Left hindlimb (tissue), 1 donor: ENCODE results near the gene LCK.

Experiments used
- DNase-seq: peaks from one replicate; pipeline ENCODE4 v3.0.0-alpha.2; 2018

The LCK gene

GRCh38 chr1:32329931-32330466, 78.9 kb downstream of the LCK start:
- DNase-seq, result no peak

DNA sequence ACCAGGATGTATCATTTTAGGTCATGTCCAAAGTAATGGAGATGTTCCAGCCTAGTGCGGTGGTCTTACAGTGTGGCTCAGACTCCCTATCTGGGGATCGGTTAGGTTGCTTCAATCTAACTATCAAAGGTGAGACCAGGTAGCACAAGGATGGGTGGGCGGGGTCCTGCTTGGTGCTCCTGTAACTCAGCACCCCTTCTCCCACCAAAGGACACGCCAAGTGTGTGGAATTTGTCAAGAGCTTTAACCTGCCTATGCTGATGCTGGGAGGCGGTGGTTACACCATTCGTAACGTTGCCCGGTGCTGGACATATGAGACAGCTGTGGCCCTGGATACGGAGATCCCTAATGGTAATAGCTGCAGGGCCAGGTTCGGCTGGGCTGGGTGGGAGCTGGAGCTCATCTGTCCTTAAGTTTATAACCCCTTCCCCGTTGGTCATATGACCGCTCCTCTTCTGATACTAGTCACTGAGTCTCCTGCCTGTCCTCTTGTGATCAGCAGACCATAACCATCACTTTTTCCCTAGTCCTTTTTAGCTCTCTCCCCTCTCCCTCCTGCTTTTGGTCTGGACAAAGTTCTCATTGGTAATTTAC, 79.6 kb downstream of the LCK start:
- peak; percentile 6 for DNase-seq

DNA sequence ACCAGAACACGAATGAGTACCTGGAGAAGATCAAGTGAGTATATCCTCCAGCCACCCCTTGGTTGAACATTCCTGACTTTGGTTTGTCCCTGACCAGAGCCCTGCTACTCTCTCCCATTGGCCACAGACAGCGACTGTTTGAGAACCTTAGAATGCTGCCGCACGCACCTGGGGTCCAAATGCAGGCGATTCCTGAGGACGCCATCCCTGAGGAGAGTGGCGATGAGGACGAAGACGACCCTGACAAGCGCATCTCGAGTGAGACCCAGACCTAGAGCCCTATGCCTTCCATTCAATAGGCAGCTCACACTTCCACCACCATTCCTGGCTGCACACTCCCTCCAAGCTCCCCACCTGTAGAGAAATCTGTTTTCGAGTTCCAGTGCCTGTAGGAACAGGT, 80.5 kb downstream of the LCK start:
- DNase-seq, result no peak

DNA sequence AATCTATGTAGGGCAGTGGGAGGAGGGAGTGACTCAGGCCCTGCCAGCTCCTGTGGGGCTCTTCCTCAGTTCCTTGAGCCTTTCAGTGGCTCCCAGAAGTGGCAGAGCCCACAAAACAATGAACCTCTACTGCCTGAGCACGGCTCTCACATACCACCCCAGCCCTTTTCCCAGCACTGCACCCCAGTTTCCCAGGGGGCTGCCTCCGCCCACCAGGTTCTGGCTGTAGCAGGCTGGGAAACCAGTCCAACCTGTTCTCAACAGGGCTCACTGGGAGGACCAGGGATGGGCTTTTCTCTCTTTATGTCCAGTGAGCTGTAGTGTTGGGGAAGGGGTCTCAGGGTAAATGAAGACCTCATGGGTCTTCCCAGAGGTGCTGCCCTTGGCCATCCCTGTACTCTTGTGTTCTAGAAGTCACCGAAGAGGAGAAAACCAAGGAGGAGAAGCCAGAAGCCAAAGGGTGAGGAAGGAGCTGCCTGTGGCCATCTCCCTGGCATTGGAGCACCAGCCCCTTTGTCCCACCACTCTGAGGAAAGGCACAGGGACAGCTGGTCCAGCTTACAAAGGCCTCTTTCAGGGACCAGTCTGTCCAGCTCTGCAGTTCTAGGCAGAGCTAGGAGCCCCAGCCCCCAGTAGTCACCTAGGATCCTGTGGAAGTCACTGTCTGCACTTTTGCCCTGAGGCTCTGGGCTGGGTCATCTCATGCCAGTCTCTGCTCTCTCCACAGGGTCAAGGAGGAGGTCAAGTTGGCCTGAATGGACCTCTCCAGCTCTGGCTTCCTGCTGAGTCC, 81.4 kb downstream of the LCK start:
- DNase-seq, result no peak

DNA sequence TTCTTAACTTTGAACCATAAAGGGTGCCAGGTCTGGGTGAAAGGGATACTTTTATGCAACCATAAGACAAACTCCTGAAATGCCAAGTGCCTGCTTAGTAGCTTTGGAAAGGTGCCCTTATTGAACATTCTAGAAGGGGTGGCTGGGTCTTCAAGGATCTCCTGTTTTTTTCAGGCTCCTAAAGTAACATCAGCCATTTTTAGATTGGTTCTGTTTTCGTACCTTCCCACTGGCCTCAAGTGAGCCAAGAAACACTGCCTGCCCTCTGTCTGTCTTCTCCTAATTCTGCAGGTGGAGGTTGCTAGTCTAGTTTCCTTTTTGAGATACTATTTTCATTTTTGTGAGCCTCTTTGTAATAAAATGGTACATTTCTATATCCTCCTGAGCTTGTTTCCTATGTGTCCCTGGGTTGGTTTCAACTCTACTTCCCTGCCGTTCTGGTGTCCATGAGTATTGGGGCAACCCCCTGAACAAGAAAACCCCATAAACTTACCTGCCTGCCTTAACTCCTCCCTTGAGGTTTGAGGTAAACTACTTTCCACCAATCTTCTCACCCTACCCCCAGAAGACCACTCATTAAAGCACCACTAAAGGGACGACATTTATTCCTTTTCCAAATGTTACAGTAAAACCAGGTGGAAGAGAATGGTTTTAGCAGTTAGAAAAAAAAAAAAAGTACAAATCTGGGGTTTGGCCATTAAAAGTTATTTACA, 82.3 kb downstream of the LCK start:
- no peak for DNase-seq

DNA sequence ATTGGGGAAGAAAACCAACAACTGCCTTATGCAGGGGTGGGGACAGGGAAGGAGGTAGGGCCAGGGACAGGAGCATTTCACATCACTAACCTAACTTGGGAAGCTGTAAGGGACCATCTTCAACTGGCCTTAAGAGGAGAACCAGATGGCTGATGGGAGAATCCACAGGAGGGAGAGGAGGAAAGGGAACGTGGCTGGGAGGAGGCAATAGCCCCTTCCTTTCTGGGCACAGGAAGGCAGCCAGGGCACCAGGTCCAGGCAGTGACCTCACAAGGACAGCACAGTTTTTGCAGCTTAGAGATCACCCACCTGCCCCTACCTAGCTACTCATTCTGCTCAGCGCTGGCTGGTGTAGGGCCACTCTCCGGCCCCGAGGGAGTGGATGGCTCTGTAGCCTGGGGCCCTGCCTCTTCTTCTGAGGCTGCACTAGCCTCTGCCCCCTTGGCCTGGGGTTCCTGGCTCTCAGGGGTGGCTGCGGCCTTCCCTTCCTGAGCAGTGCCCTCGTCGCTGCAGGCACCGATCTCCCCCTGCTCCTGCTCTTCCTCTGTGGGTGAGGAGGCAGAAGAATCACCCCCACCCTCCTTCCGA, 83.3 kb downstream of the LCK start:
- DNase-seq, result peak; percentile 26

GRCh38 chr1:32334864-32335534, 83.9 kb downstream of the LCK start:
- peak; percentile 66 for DNase-seq

DNA sequence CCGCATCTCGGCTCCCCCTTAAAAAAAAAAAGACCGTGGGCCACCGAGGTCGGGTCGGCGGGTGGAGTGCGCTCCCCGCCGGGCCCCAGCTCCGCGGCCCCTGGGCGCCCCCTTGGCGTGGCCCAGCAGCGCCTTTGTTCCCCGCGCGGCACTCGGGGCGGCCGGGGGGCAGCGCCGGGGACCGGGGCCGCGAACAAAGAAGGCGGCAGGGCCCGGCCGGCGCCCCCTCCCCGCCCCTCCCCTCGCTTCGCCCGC, 84.4 kb downstream of the LCK start:
- no peak for DNase-seq
